HG02759 (cell line): ENCODE measurements around the gene DHX57.
"Not testable (repeated sequence)": the region's sequence is repeated elsewhere in the genome, so short reads cannot be mapped to it uniquely, and the experiment has no call there.

Experiments used
- ATAC-seq: cut with Tn5 transposase; IDR thresholded peaks from one replicate; pipeline ENCODE4 v1.9.1; 2021; ENCODE audit warnings: mild to moderate bottlenecking, moderate library complexity; ENCODE audit not compliant: unreplicated experiment

DHX57 gene

DNA sequence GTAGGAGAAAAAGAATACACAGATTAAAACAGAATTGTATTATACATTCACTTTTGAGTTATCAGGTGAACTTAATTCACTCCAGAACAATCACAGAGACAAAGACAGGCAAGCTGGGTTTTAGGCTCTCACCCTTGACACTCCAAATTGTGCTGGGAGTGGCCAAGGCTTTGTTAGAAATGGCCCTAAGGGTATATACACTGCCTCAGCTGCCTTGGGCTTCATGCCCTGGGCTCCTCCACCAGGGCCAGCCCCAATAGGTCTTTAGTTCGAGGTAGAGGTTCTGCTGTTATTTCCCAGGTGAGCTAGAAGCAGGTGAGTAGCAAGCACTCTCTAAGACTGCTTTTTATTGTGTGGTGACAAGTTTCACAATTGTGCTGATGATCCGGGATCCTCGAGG is 77.8 kb downstream of the DHX57 start:
- ATAC-seq = no peak

DNA sequence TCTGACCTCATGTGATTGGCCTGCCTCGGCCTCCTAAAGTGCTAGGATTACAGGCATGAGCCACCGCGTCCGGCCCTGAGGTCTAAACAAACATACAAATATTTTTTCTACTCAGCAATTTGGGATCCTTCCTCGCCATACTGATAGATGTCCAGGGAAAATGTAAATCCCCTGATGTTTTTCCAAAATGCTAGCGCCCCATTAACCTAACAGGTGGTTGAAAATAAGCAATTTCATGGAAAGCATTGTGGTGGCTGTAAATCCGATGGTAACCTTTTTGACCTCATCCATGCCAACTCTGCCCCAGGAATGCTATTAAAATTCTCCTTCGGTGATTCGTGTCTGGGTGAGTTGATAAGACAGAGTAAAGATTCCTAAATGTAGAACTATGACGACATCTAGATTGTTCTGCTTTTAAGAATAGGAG is 78.5 kb downstream of the DHX57 start:
- no peak for ATAC-seq

- ATAC-seq = not testable (repeated sequence)
Measured at GRCh38 chr2:38795016-38795415, 80.7 kb downstream of the DHX57 start.

- no peak for ATAC-seq
Measured at GRCh38 chr2:38794235-38794946, 81.3 kb downstream of the DHX57 start.

GRCh38 chr2:38793511-38793910 is 82.2 kb downstream of the DHX57 start:
- ATAC-seq = no peak

- ATAC-seq = no peak
Measured at GRCh38 chr2:38792751-38793150, 83.0 kb downstream of the DHX57 start.

DNA sequence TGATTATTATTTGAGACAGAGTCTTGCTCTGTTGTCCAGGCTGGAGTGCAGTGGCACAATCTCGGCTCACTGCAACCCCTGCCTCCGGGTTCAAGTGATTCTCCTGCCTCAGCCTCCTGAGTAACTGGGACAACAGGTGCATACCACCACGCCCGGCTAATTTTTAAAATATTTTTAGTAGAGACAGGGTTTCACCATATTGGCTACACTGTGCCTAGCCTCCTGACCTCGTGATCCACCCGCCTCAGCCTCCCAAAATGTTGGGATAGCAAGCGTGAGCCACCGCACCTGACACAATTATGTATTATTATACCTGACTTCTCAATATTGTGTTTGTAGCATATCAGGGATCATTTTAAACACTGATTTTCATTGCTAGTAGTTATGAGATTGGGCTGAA is 83.4 kb downstream of the DHX57 start:
- ATAC-seq = not testable (repeated sequence)

DNA sequence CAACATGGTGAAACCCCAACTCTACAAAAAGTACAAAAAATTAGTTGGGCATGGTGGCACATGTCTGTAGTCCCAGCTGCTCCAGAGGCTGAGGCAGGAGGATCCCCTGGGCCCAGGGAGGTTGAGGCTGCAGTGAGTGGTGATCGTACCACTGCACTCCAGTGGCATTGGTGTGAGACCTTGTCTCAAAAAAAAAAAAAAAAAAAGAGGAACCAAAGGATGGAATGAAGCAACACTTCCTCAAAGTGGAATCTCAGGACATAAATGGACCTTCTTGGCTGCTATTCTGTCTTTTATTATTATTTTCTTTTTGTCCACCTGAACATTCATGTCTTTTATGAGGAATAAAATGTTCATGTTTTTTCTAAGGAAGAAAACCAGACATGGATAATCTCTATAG is 84.0 kb downstream of the DHX57 start:
- no peak for ATAC-seq

GRCh38 chr2:38789691-38790090 is 86.0 kb downstream of the DHX57 start:
- ATAC-seq = no peak

- ATAC-seq = no peak
Measured at GRCh38 chr2:38788306-38788705, 87.4 kb downstream of the DHX57 start.

- ATAC-seq = no peak
Measured at GRCh38 chr2:38783586-38783985, 92.1 kb downstream of the DHX57 start.

GRCh38 chr2:38778687-38779082 is 97.0 kb downstream of the DHX57 start:
- ATAC-seq = no peak

- no peak for ATAC-seq
Measured at GRCh38 chr2:38776531-38776930, 99.2 kb downstream of the DHX57 start.

GRCh38 chr2:38775921-38776225 is 99.9 kb downstream of the DHX57 start:
- no peak for ATAC-seq

GRCh38 chr2:38775097-38775920 is 100.4 kb downstream of the DHX57 start:
- ATAC-seq = no peak

- no peak for ATAC-seq
Measured at GRCh38 chr2:38771632-38772031, 104.1 kb downstream of the DHX57 start.

- ATAC-seq = no peak
Measured at GRCh38 chr2:38765551-38765950, 110.2 kb downstream of the DHX57 start.

GRCh38 chr2:38765149-38765548 is 110.6 kb downstream of the DHX57 start:
- no peak for ATAC-seq

- no peak for ATAC-seq
Measured at GRCh38 chr2:38763728-38764127, 112.0 kb downstream of the DHX57 start.

GRCh38 chr2:38763228-38763627 is 112.5 kb downstream of the DHX57 start:
- no peak for ATAC-seq

DNA sequence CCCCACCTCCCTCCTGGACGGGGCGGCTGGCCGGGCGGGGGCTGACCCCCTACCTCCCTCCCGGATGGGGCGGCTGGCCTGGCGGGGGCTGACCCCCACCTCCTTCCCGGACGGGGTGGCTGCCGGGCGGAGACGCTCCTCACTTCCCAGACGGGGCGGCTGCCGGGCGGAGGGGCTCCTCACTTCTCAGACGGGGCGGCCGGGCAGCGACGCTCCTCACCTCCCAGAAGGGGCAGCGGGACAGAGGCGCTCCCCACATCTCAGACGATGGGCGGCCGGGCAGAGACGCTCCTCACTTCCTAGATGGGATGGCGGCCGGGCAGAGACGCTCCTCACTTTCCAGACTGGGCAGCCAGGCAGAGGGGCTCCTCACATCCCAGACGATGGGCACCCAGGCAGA is 119.8 kb downstream of the DHX57 start:
- ATAC-seq = not testable (repeated sequence)

- ATAC-seq = no peak
Measured at GRCh38 chr2:38754506-38754905, 121.2 kb downstream of the DHX57 start.
